ENCODE data around the gene XYLT2. TPM values are rescaled to one million over a fixed set of nuclear protein-coding genes. Genes with fewer than 3 reads are reported as not detected.

The XYLT2 gene
- total and polyA plus RNA-seq, 2 of the 13 experiments (the other 11 are each of a cell fraction or from before 2014, with no cell fraction given): 17.0 to 22.1 TPM

DNA sequence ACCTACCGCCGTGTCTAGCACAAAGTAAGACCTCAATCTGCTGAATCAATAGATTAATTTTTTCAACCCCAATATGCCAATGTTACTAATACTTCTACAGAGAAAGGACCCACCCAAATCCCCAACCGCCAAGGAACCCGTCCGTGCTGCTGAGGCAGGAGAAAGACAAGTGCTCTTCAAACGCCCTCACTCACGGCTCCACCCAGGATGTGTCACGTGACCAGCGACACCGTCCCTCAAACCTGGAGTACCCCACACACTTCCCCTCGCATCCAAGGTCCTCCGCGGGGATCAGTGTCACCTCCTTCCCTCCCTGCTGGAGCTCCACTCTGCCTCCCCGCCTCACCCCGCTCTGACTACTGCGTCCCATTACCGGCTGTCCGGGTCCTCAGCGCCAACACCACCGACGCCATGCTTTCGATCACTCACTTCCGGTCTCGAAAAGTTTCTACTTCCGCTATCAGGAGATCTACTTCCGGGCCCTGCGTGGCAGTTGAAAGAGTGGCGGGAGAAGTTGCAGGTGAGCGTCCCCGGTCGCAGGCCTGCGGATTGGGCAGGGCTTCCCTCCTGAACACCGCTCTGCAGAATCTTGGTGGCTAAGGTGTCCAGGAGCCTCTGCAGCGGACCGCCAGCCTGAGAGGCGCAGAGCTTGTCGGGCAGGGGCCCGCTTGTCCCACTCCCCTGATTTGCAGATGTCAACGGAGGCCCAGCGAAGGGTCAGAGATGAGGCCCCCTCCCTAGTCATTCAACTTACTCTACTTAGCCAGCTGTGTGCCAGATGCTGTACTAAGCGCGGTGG, 27.0 kb downstream of the XYLT2 start, which contains the start of the genes EME1 and MRPL27 (continued):
- TF ChIP-seq, protein P1, sequence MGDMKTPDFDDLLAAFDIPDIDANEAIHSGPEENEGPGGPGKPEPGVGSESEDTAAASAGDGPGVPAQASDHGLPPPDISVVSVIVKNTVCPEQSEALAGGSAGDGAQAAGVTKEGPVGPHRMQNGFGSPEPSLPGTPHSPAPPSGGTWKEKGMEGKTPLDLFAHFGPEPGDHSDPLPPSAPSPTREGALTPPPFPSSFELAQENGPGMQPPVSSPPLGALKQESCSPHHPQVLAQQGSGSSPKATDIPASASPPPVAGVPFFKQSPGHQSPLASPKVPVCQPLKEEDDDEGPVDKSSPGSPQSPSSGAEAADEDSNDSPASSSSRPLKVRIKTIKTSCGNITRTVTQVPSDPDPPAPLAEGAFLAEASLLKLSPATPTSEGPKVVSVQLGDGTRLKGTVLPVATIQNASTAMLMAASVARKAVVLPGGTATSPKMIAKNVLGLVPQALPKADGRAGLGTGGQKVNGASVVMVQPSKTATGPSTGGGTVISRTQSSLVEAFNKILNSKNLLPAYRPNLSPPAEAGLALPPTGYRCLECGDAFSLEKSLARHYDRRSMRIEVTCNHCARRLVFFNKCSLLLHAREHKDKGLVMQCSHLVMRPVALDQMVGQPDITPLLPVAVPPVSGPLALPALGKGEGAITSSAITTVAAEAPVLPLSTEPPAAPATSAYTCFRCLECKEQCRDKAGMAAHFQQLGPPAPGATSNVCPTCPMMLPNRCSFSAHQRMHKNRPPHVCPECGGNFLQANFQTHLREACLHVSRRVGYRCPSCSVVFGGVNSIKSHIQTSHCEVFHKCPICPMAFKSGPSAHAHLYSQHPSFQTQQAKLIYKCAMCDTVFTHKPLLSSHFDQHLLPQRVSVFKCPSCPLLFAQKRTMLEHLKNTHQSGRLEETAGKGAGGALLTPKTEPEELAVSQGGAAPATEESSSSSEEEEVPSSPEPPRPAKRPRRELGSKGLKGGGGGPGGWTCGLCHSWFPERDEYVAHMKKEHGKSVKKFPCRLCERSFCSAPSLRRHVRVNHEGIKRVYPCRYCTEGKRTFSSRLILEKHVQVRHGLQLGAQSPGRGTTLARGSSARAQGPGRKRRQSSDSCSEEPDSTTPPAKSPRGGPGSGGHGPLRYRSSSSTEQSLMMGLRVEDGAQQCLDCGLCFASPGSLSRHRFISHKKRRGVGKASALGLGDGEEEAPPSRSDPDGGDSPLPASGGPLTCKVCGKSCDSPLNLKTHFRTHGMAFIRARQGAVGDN (CRISPR knock-in tag; IDR thresholded peaks at IDR 0.05): peak; percentile 99
- TF ChIP-seq ZFP37 (CRISPR knock-in tag; IDR thresholded peaks at IDR 0.05; ENCODE audit: borderline replicate concordance): no peak
- TF ChIP-seq NFATC3 (CRISPR knock-in tag; IDR thresholded peaks at IDR 0.05): peak; percentile 84; the same call in 1 of the 2 replicates
- TF ChIP-seq, protein P2, sequence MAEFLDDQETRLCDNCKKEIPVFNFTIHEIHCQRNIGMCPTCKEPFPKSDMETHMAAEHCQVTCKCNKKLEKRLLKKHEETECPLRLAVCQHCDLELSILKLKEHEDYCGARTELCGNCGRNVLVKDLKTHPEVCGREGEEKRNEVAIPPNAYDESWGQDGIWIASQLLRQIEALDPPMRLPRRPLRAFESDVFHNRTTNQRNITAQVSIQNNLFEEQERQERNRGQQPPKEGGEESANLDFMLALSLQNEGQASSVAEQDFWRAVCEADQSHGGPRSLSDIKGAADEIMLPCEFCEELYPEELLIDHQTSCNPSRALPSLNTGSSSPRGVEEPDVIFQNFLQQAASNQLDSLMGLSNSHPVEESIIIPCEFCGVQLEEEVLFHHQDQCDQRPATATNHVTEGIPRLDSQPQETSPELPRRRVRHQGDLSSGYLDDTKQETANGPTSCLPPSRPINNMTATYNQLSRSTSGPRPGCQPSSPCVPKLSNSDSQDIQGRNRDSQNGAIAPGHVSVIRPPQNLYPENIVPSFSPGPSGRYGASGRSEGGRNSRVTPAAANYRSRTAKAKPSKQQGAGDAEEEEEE (CRISPR knock-in tag; IDR thresholded peaks at IDR 0.05; ENCODE audit: borderline replicate concordance): peak; percentile 99
- TF ChIP-seq ZNF496 (CRISPR knock-in tag; IDR thresholded peaks at IDR 0.05; ENCODE audit: insufficient replicate concordance): no peak
- TF ChIP-seq ZNF562 (CRISPR knock-in tag; IDR thresholded peaks at IDR 0.05; ENCODE audit: borderline replicate concordance): no peak; the same call in 1 of the 2 replicates
- 0 out of 2 replicates have a peak, but pooled peaks have one; percentile 69 for TF ChIP-seq SETDB1 (CRISPR knock-in tag; IDR thresholded peaks at IDR 0.05; ENCODE audit: borderline replicate concordance)
- peak; percentile 71; the same call in 1 of the 2 replicates for TF ChIP-seq MEF2D (CRISPR knock-in tag; IDR thresholded peaks at IDR 0.05)
- no peak; the same call in 1 of the 2 replicates for TF ChIP-seq FIP1L1 (IDR thresholded peaks at IDR 0.05; ENCODE audit: borderline replicate concordance, insufficient read depth, low read depth, low read length)
- peak; percentile 91 for TF ChIP-seq ARNTL (CRISPR knock-in tag; IDR thresholded peaks at IDR 0.05)
- TF ChIP-seq, protein P3, sequence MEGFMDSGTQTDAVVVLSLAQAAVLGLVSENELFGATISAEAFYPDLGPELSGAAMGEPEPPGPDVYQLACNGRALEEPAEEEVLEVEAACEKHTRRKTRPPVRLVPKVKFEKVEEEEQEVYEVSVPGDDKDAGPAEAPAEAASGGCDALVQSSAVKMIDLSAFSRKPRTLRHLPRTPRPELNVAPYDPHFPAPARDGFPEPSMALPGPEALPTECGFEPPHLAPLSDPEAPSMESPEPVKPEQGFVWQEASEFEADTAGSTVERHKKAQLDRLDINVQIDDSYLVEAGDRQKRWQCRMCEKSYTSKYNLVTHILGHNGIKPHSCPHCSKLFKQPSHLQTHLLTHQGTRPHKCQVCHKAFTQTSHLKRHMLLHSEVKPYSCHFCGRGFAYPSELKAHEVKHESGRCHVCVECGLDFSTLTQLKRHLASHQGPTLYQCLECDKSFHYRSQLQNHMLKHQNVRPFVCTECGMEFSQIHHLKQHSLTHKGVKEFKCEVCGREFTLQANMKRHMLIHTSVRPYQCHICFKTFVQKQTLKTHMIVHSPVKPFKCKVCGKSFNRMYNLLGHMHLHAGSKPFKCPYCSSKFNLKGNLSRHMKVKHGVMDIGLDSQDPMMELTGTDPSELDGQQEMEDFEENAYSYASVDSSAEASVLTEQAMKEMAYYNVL (CRISPR knock-in tag; IDR thresholded peaks at IDR 0.05; ENCODE audit: borderline replicate concordance): peak; percentile 94
- TF ChIP-seq TSC22D2 (CRISPR knock-in tag; IDR thresholded peaks at IDR 0.05; ENCODE audit: borderline replicate concordance): peak; percentile 90; the same call in 1 of the 2 replicates
- 0 out of 2 replicates have a peak, but pooled peaks have one; percentile 58 for TF ChIP-seq MED13 (CRISPR knock-in tag; IDR thresholded peaks at IDR 0.05)
- no peak for TF ChIP-seq ZNF282 (IDR thresholded peaks at IDR 0.05; ENCODE audit: partially characterized antibody)
- TF ChIP-seq ERF (CRISPR knock-in tag; IDR thresholded peaks at IDR 0.05): peak; percentile 91
- TF ChIP-seq ZFP36 (IDR thresholded peaks at IDR 0.05; ENCODE audit: borderline replicate concordance, low read depth, low read length, partially characterized antibody): no peak
- peak; percentile 88 for TF ChIP-seq ZNF160 (CRISPR knock-in tag; IDR thresholded peaks at IDR 0.05)
- no peak for TF ChIP-seq ONECUT2 (CRISPR knock-in tag; IDR thresholded peaks at IDR 0.05)
- TF ChIP-seq HOXD1 (CRISPR knock-in tag; IDR thresholded peaks at IDR 0.05): 0 out of 2 replicates have a peak, but pooled peaks have one; percentile 61
- peak; percentile 94 for TF ChIP-seq ZNF556 (CRISPR knock-in tag; IDR thresholded peaks at IDR 0.05; ENCODE audit: borderline replicate concordance)
- TF ChIP-seq CENPT (CRISPR knock-in tag; IDR thresholded peaks at IDR 0.05; ENCODE audit: low read depth): peak; percentile 82; the same call in 1 of the 2 replicates

Measured in HepG2 (cell line).